Loucy (cell line): Measurements from ENCODE around the gene LCE5A.

Experiments
- H2AFZ ChIP-seq: fragments of 200-600 bp; sonication (generic); 2 replicates; pipeline ENCODE4 v1.6.0; 2016; ENCODE audit warnings: antibody characterized with exemption, mild to moderate bottlenecking, low read length, moderate library complexity
- H3F3A ChIP-seq: fragments of 200-600 bp; 2 replicates; pipeline ENCODE4 v1.6.0; 2016; ENCODE audit warnings: antibody characterized with exemption, low read depth, mild to moderate bottlenecking
- H3K27me3 ChIP-seq: fragments of 200-600 bp; sonication (generic); 2 replicates; pipeline ENCODE4 v1.6.1; 2014; ENCODE audit warnings: low read length, mild to moderate bottlenecking; ENCODE audit not compliant: insufficient read depth, poor library complexity, severe bottlenecking
- H3K36me3 ChIP-seq: fragments of 200-600 bp; sonication (generic); 2 replicates; pipeline ENCODE4 v1.6.1; 2016; ENCODE audit warnings: low read length; ENCODE audit not compliant: insufficient read depth
- H3K4me1 ChIP-seq: fragments of 200-600 bp; sonication (generic); 2 replicates; pipeline ENCODE4 v1.5.1; 2014; ENCODE audit warnings: low read length, mild to moderate bottlenecking; ENCODE audit not compliant: insufficient read depth, poor library complexity, severe bottlenecking
- H3K4me2 ChIP-seq: fragments of 200-600 bp; sonication (generic); 2 replicates; pipeline ENCODE4 v1.6.0; 2014; ENCODE audit warnings: antibody characterized with exemption, low read length, low read depth, mild to moderate bottlenecking; ENCODE audit not compliant: poor library complexity, severe bottlenecking
- H3K4me3 ChIP-seq: fragments of 200-600 bp; sonication (generic); 2 replicates; pipeline ENCODE4 v1.5.1; 2014; ENCODE audit warnings: low read length, mild to moderate bottlenecking, mixed read lengths; ENCODE audit not compliant: poor library complexity, severe bottlenecking
- H3K79me2 ChIP-seq: fragments of 200-600 bp; sonication (generic); 2 replicates; pipeline ENCODE4 v1.6.1; 2014; ENCODE audit warnings: low read length; ENCODE audit not compliant: insufficient read depth
- H3K9ac ChIP-seq: fragments of 200-600 bp; sonication (generic); 2 replicates; pipeline ENCODE4 v1.6.0; 2014; ENCODE audit warnings: mild to moderate bottlenecking, low read depth, low read length, moderate library complexity; ENCODE audit not compliant: poor library complexity, severe bottlenecking
- H3K9me2 ChIP-seq: fragments of 200-600 bp; sonication (generic); replicated peaks from 2 replicates; pipeline ENCODE4 v1.6.1; 2016; ENCODE audit warnings: low read depth, low read length, mixed read lengths
- H3K9me3 ChIP-seq: fragments of 200-600 bp; sonication (generic); 2 replicates; pipeline ENCODE4 v1.6.1; 2014; ENCODE audit warnings: mild to moderate bottlenecking, antibody characterized with exemption, low read length, low read depth; ENCODE audit not compliant: insufficient read depth
- H4K20me1 ChIP-seq: fragments of 200-600 bp; sonication (generic); 2 replicates; pipeline ENCODE4 v1.6.0; 2014; ENCODE audit warnings: antibody characterized with exemption, low read length, mild to moderate bottlenecking; ENCODE audit not compliant: insufficient read depth, poor library complexity, severe bottlenecking
- EZH2phosphoT487 ChIP-seq: fragments of 200-600 bp; IDR thresholded peaks from 2 replicates; pipeline ENCODE4 v1.6.1; 2018; ENCODE audit warnings: antibody characterized with exemption, mild to moderate bottlenecking, moderate library complexity, borderline replicate concordance
- TF ChIP-seq, protein P1 (sequence below): fragments of 200-600 bp; sonication (generic); conservative IDR thresholded peaks from 2 replicates; pipeline ENCODE4 v1.5.1; 2014; ENCODE audit warnings: mild to moderate bottlenecking, antibody characterized with exemption, low read length

Gene LCE5A

DNA sequence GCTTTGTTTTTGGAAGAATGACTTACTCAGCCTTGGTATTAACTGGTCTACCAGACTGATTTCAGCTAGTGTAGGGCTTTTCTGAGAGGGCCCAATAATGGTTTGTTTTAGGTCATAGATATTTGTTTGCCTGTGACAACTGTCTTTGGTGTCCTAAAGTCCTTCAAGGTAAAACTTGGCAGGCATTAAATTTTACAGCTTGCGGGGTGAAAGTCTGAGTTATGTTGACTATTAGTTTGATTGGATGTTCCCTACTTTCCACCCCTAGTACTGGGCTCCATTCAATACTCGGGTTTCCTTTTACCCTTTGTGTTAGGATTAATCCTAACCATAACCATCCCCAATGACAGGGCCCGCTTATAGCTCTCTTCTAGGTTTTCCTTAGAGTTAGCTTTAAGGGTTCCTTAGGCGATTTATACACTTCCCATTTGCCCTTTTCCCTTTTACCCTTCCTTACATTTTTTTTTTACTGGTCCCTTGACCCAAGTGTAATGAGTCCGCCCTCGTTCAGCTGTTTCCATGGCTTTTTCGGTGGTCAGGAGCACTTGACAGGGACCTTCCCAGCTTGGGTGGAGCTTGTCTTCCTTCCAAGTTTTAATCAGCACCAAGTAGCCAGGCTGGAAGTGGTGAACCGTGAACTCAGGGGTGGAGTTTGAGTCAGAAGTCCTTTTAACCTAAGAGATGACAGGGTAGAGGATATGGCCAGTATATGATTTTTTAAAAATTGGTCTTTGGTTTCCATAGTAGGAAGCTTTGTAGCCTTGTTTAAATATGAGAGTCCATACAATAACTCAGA, 28.5 kb upstream of the LCE5A start:
- no peaks in the 10 kb centered on the region for H3K4me1 ChIP-seq
- H3F3A ChIP-seq, result no peaks in the 10 kb centered on the region
- no peaks in the 10 kb centered on the region for H3K9me2 ChIP-seq
- no peaks in the 10 kb centered on the region for H4K20me1 ChIP-seq
- TF ChIP-seq, protein P1, sequence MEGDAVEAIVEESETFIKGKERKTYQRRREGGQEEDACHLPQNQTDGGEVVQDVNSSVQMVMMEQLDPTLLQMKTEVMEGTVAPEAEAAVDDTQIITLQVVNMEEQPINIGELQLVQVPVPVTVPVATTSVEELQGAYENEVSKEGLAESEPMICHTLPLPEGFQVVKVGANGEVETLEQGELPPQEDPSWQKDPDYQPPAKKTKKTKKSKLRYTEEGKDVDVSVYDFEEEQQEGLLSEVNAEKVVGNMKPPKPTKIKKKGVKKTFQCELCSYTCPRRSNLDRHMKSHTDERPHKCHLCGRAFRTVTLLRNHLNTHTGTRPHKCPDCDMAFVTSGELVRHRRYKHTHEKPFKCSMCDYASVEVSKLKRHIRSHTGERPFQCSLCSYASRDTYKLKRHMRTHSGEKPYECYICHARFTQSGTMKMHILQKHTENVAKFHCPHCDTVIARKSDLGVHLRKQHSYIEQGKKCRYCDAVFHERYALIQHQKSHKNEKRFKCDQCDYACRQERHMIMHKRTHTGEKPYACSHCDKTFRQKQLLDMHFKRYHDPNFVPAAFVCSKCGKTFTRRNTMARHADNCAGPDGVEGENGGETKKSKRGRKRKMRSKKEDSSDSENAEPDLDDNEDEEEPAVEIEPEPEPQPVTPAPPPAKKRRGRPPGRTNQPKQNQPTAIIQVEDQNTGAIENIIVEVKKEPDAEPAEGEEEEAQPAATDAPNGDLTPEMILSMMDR, result no peak
- TF ChIP-seq EZH2phosphoT487, result no peak
- H3K79me2 ChIP-seq, result no peaks in the 10 kb centered on the region
- H3K9ac ChIP-seq, result no peak overlapping the region
- H3K36me3 ChIP-seq, result no peaks in the 10 kb centered on the region
- no peak overlapping the region for H3K4me3 ChIP-seq
- no peak overlapping the region for H3K4me2 ChIP-seq
- H3K27me3 ChIP-seq, result no peaks in the 10 kb centered on the region
- no peak overlapping the region for H2AFZ ChIP-seq
- peaks cover 6% of the 10 kb centered on the region; the same call in 1 of the 2 replicates for H3K9me3 ChIP-seq

DNA sequence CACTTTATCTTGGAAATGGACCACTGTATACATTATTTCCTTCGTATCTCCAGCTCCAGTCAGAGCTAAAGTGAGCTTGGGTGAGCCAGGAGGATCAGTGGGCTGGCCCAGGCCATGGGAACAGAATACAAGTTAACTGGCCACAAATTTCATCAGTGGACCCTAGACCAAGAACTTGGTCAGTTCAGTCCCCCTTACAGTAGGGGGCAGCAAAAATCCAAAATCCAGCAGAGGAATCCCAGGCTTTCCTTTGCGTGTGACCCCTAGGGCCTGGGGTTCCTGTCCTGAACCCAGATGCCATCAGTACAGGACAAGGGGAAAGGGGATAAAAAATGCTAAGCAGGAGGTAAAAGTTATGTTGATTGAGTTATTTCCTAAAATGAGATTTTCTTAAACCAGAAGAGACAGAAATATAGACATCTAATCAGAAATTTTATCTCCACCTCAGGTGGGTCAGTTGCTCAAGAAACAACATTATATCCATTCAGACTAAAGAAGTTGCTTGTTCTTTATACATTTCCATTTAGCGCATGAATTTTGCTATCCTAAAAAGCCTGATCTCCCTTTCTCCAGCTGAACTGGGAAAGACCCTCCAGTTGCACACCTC, 24.1 kb upstream of the LCE5A start:
- no peaks in the 10 kb centered on the region for H3K9me2 ChIP-seq
- H3K4me3 ChIP-seq, result no peak overlapping the region
- no peaks in the 10 kb centered on the region for H4K20me1 ChIP-seq
- no peak overlapping the region for H3K4me2 ChIP-seq
- no peak overlapping the region for H3K9ac ChIP-seq
- H3F3A ChIP-seq, result no peaks in the 10 kb centered on the region
- TF ChIP-seq EZH2phosphoT487, result no peak
- TF ChIP-seq, protein P1, result peak; percentile 73
- H3K27me3 ChIP-seq, result no peaks in the 10 kb centered on the region
- H2AFZ ChIP-seq, result no peak overlapping the region
- no peaks in the 10 kb centered on the region for H3K36me3 ChIP-seq
- no peaks in the 10 kb centered on the region for H3K79me2 ChIP-seq
- no peaks in the 10 kb centered on the region for H3K9me3 ChIP-seq
- H3K4me1 ChIP-seq, result no peaks in the 10 kb centered on the region

DNA sequence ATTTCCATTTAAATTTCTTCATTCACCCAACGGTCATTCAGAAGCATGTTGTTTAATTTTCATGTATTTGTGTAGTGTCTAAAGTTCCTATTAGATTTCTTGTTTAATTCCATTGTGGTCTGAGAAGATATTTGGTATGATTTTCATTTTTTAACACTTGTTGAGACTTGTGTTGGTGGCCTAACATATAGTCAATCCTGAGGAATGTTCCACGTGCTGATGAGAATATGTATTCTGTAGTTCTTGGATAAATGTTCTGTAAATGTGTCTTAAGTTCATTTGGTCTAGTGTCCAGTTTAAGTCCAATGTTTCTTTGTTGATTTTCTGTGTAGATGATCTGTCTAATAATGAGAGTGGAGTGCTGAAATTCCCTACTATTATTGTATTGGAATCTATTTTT, 22.7 kb upstream of the LCE5A start:
- Histone ChIP-seq H3K79me2 (no peaks in the 10 kb centered on the region), H3K9me3 (no peaks in the 10 kb centered on the region), H2AFZ (no peak overlapping the region)

More for the DNA sequence above, 22.7 kb upstream of the LCE5A start:
- Histone ChIP-seq H3F3A (no peaks in the 10 kb centered on the region), H3K4me3 (no peak overlapping the region), H3K36me3 (no peaks in the 10 kb centered on the region), H3K9ac (no peak overlapping the region), H3K27me3 (no peaks in the 10 kb centered on the region), H3K4me1 (no peaks in the 10 kb centered on the region), H3K9me2 (no peaks in the 10 kb centered on the region), H3K4me2 (no peak overlapping the region), H4K20me1 (no peaks in the 10 kb centered on the region)
- no peak for TF ChIP-seq EZH2phosphoT487
- TF ChIP-seq, protein P1, result no peak
